ENCODE results near the gene ONECUT2.
"Not testable (repeated sequence)": the region's sequence is repeated elsewhere in the genome, so short reads cannot be mapped to it uniquely, and the experiment has no call there.

Gene ONECUT2

DNA sequence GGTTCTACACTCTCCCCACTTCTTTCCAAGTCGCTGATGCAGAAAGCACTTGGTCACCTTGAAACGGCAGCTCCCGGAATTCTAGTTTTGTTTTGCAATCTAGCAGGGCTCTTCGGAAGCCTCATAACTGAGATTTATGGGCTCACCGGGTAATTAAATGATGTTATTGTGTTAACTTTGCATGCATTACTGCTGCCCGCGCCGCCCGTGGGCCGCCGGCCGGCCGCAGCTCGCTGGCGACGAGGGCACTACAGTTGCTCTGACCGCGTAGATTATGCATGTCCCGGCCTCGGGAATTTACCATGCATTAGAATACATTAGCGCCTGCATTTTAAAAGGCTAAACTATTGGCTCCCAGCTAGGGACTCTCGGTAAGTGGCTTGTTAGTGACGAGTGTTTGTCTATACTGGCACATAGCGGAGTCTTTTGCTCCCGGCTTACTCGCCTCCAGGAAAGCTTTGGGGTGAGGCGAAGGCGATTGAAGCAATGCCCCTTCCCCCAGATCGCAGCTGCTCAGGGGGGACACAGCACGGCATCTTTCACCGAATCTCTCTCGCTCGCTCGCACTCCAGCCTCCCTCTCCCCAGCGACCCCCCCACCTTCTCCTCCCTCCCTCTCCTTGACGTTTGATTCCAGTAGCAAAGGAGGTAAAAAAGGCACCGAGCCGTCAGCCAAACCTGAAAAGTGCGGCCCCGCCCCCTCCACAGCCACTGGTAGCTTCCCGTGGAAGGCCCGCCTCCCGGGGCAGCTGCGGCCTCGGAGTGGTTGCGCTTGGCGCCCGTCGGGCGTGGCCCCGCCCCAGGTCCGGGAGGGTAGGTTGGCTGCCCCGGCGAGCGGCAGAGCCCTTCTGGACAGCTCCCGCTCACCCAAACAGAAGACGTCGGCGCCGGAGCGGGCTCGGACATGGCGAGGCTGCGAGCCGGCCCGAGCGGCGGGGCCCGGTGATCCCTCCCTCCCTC is at the start of gene ONECUT2:
ONECUT2 (plus strand) TSS at position 839 of the 959 bp plus-strand sequence. CDS start 343 bp downstream, outside the sequence.
- no peak for FAIRE-seq

DNA sequence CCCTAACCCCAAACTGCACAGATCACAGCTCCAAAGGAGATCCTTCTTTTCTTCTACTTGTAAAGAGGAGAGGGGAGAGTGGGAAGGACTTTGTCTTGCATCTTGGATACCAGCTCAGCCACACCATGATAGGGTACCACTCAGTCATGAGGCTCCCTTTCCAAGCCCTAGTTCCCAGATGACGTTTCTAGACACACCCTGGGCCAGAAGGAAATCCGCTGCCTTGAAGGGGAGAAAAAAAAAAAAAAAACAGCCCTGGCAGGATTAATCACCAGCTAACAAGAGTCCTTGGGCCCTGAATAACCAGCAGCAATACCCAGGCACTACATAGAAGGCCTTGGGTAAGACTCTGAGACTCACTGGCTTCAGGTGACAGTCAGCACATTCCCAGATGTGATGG is 45.9 kb upstream of the ONECUT2 start:
- FAIRE-seq: no peak

DNA sequence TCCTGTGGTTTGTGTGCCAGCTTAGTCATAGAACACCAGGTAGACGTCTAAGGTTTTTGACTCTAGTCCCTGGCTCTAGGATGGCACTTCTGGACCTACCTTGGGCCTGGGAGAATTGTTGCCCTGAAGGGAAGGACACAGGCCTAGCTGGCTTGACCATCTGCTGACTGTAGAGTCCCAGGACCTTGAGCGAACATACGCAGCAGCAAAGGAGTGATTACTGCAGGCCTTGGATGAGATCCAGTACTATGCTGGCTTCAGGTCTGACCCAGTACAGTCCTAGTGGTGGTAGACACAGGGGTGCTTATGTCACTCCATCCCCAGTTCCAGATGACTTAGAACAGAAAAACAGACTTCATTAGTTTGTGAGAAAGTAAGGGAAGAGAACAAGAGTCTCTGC is 45.1 kb upstream of the ONECUT2 start:
- no peak for FAIRE-seq

DNA sequence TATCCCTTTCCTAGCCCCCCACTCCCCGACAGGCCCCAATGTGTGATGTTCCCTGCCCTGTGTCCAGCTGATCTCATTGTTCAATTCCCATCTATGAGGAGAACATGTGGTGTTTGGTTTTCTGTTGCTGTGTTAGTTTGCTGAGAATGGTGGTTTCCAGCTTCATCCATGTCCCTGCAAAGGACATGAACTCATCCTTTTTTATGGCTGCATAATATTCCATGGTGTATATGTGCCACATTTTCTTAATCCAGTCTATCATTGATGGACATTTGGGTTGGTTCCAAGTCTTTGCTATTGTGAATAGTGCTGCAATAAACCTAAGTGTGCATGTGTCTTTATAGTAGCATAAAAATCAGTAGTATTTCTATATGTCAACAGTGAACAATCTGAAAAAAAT is 40.4 kb upstream of the ONECUT2 start:
- not testable (repeated sequence) for FAIRE-seq

DNA sequence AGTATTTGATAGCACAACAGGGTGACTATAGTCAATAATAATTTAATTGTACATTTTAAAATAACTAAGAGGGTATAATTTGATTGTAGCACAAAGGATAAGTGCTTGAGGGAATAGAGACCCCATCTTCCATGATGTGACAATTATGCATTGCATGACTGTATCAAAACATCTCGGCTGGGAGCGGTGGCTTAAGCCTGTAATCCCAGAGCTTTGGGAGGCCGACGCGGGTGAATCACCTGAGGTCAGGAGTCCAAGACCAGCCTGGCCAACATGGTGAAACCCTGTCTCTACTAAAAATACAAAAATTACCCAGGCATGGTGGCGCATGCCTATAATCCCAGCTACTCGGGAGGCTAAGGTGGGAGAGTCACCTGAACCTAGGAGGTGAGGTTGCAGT is 38.3 kb upstream of the ONECUT2 start:
- not testable (repeated sequence) for FAIRE-seq

DNA sequence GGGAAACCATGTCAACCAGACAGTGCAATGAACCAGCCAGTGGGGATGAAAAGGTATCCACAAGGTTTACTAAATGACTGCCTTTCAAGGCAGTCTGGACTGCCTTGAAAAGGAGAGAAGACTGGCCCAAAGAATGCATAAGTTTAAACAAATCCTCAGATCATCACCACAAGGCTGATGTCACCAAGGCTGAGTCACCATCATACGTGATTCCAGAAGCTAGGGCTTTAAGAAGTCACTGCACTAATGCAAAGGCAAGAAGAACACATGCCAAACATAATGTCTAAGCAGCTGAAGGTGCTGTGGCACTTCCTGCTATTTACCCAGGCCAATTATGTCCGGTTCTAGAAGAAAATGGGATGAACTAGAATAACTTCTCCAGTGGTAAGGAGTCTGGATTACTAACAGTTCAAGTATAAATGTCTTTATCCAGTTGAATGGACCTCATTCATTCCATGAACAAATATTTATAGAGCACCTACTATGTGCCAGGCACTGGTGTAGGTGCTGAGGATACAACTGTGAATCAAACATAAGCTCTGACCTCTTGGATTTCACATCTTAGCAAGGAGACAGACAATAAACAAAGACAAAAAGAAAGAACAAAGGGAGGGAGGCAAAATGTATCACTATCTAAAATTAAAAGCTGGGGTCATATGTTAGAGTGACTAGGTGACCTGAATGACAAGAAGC is 37.6 kb upstream of the ONECUT2 start:
- FAIRE-seq: no peak

DNA sequence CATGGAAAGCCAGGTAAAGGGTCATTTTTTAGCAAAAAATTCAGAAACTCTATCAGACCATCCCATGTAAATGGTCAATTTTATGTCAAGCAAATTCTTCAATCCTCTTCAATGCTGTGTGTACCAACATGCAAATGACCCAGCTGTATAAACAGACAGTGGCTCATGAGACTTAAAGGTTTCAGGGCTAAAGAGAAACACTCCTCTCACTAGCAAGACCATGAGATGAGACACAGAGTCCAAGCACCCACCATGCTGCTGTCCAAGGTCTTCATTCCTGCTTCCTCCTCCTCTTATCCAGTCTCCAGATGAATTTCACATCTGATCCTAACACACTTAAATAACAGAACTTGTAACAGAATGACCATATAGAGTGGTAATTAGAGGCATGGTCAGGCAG is 30.8 kb upstream of the ONECUT2 start:
- no peak for FAIRE-seq

DNA sequence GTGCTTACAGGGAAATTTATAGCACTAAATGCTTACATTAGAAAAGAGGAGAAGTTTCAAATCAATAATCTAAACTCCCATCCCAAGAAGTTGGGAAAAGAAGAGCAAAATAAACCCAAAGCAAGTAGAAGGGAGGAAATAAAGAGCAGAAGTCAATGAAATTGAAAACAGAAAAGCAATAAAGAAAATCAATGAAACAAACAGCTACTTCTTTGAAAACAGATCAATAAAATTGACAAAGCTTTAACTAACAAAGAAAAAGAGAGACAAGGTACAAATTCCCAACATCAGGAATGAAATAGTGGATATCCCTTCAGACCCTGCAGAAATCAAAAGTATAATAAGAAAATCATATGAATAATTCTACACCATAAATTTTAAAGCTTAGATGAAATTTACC is 25.5 kb upstream of the ONECUT2 start:
- no peak for FAIRE-seq

DNA sequence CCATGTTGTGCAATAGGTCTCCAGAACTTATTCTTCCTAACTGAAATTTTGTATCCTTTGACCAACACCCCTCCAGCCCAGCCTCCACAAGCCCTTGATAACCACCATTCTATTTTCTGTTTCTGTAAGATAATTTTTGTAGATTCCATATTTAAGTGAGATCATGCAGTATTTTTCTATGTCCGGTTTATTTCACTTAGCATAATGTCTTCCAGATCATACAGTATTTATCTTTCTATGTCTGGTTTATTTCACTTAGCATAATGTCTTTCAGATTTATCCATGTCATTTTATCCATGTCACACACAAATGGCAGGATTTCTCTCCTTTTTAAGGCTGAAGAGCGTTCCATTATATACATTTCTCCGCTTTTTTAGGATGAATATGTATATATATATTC is 24.4 kb upstream of the ONECUT2 start:
- FAIRE-seq: no peak

DNA sequence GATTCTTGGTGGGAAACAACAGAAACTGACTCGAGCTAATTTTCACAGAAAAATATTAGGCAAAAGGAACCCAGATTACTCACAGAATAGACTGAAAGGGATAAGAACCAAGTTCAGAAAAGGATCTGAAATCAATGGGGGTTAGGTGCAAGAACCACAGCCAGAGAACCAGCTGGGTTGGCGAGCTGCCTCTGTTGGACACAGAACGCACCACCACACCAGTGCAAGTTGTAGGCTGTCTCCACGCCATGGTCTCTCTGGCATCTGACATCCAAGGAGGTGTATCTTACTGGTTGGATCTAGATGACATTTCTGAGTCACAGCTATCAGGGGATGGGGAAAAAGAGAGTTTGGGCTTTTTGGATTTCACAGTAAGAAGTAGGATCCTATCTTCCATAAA is 18.6 kb upstream of the ONECUT2 start:
- FAIRE-seq: no peak

DNA sequence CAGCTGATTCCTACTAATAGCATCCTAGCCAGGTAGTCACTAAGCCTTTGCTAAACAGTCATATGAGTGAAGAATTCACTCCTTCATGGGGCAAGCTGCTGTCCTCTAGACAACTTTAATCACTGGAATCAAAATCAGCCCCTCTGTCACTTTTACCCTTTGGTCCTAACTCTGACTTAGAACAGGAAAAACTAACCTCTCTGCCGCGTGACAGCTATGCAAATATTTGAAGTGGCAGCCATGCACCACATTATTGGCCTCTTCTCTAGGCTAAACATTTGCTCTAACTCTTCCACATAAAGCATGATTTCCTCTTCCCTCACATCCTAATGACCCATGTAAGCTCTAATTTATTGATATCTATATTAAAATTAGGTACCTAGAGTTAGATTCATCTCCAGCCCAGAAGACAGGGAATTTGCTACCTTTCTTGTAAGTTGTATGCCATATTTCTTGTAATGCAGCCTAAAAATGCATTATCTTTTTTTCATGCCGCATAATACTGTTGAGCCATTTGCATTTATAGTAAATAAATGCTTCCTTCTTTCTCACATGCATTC is 12.8 kb upstream of the ONECUT2 start:
- no peak for FAIRE-seq

DNA sequence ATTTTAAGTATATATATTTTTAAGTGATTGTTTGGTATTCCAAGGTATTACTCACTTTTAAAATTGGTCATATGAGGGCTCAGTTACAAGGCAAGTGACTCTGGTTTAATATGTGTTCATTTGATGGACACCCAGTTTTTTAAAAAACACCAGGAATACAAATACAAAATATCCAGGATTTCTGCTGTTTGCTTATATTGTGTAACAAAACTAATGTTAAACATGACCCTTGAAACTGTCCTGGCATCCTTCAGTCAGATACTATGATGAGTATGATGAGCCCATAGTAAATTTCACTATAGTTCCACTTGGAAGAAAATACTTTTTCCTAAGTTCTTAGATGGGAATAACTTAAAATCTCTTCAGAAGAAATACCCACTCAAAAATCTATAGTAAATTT is 11.4 kb upstream of the ONECUT2 start:
- no peak for FAIRE-seq

DNA sequence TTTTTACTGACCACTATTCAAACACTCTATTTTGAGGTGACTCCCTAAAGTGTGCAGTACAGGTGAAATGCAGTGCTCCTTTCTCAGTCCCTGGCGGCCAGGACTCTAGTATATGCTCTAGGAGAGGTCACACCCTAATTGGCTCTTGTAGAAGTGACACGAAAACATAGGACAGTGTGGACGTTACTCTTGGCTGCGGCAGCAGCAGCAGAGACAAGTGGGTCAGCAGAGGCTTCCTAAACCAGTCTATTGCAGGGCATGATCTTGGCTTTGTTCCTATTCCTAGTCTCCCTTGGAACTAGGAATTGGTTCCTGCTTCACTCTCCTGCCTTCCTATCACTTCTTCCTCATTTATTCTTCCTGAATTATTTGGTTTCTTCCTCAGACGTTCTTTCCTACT is 10.1 kb upstream of the ONECUT2 start:
- no peak for FAIRE-seq

DNA sequence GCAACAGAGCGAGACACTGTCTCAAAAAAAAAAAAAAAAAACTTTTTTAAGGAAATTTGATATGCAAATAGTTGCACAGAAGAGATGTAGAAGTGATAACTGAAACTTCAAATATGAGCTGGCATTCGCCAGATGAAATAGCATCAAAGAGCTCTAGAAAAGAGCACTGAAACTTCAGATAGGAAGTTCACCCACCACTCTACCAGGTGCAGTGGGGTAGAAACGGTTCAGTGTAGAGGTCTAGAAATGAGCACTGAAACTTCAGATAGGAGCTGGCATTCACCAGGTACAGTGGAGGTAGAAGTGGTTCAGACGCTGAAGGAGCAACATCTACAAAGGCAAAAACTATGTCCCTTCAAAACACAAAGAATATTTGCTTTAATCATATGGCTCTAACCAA is 9.0 kb upstream of the ONECUT2 start:
- no peak for FAIRE-seq

DNA sequence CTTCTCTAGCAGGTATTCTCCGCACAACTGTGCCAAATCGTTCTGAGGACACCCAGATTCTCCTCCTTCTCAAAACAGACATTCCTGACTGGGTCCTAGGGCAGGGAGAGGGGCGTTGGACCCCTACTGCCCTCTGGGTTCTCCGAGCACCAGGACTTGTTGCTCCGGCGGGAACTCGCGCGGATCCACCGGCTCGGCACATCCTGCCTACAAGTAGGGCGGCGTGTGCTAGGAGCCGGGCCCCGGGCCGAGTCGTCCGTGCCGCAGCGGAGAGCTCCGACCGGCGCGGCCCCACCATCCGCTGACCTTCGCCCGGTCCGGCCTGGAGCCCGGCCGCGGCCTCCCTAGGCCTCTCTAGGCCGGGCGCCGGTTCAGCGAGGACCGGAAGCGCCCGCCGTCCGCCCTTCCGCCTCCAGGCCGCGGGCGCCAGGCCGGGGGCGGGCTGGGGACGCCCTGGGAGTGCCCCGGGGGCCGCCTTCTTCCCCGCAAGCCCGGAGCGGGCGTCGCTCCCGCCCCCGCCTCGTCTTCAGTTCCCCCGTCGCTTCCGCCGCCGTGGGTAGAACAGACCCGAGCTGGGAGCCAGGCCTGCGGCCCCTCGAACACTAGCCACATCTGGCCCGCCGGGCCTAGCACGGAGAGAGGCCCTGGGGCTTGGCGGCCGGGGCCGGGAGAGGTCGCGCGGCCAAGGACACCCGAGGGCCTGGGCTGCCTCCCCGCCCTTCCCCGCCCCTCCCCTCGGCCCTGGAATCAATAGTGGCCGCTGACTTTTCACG is 7.6 kb upstream of the ONECUT2 start:
- FAIRE-seq: no peak

DNA sequence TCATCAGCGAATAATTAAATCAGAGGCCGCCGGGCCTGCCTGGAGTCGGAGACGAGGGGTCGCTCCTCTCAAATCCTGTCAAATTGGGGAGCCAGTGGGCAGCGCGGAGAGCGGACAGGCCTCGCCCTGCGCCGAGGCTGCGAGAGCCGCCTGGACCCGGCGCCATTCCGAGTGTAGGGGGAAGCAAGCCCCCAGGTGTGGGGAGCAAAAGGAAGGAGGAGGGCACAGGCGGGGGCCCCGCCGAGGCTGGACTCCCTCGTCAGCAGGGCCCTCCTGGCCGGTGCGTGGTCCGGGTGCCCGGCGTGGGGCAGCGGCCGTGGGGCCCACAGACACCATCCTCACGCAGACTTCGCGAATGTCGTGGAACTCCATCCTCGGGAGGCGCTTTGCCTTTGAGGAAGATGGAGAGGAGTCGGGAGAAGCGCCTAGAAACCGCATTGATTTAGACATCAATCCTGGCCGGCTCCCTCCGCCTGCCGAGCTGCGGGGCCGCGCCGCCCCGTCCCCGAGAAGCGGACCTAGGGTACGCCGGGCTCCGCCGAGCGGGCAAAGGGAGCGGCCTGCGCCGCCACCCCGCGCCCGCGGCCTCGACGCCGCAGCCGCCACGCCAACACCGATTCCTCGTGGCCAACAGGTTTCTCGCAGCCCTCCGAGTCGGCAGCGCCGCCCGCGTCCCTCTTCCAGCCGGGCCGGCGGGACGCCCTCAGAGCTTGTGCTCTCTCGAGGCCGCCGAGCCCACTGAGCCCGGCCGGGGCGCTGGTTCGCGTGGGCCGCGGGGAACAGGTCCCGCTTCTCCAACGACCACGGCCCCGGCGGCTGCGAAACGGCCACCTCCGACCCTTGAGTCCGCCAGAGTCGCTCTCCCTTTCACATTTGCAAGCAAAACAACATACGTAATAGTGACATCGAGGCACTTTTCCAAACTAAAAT is 6.7 kb upstream of the ONECUT2 start:
- FAIRE-seq: no peak

DNA sequence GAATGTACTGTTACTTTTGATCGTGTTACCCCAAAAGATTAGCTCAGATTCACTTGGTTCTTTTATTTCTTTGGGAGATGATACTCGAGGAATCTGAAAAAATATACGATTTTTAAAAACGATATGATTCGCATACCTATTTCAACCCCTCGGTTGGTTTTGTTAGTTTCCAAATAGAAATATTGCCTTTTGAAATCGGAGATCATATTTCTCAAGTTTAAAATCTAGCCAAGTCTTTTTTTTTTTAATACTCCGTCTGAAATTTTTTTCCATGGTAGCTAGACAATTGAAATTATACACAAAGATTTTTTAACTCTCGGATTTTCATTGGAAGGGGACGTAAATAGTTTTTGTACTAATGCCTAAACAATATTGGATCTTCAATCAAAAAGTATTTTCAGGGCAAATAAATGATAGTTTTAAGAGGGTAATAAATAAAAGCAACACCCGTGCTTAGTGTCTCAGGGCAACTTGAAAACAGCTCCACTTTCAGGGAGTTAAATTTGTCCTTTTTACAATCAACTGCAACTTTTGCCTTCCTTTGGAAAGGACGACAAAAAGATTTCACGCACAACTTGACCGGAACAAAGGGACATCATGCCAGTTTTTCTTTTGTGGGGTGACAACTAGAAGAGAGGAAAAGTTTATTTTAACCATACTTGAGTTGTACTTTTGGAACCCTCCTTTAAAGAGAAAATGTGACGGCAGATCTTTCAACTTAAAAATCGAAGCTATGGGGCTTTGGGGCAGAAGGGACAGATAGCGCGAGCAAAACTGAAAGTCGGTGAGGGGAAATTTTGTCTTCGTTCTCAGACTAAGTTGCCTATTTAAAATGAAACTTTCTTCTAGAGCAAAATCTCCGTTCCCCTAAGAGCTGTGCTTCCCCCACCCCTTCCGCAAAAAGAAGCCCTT is 5.8 kb upstream of the ONECUT2 start:
- no peak for FAIRE-seq

DNA sequence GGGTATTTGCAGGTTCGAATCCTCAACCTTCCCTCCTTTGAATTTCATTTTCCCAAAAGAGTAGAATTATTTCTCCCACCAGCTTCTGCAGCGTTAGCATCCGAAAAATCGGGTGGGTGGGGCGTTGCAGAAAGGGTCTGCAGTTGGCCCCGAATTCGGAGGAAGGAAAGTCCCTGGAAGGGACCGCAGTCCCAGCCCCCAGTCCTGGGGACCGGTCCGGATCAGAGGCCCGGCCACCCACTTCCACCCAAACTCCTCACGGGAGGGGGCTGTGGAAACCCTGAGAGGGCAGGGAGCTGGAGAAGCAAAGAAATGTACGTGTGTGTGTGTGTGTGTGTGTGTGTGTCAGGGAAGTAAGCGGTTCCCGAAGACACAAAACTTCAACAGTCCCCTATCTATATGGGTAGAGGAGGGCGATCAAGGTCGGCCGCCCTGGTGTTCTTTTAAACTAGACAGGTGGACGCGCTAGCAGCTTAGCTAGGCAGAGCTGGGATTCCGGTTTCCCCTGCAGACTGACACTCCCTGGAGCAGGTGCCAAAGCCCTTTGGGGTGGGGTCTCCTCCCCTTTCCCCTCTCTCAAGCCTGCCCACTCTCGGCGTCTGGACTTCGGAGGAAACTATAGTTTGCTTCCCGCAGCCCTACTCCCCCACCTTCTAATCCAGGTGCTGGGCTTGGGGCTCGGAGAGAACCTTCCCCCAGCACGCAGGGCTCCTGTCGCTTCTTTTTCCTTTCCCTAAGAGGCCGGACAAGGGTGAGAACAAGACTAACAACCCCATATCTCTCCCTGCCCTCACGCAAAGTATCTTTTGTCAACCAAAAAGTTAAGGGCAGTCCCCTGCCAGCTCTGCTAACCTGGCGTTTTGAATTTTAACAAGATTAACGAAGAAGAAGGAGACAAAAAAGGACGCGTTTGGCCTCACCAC is 4.8 kb upstream of the ONECUT2 start:
- no peak for FAIRE-seq

DNA sequence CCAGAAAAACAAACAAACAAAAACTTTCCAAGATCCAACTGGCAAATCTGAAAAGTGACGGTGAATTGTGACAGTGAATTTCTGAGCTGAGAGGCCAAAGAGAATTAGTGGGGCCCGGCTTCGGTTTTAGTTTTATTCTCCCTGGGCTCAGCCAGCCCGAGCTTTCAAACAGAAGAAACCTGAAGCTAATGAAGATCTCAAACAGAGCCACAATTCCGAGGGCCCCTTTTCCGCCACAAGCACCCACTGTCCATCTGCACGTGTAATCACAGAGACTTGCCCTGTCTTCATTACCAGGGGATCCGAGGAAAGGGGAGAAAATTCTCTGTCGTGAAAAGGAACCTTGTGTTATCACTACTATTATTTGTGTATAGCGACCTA is 4.2 kb upstream of the ONECUT2 start:
- no peak for FAIRE-seq
